GM21737 (cell line): ENCODE results near the gene KCNB1.
"Not testable (repeated sequence)": the region's sequence is repeated elsewhere in the genome, so short reads cannot be mapped to it uniquely, and the experiment has no call there.

Experiments
- ATAC-seq: cut with Tn5 transposase; IDR thresholded peaks from one replicate; pipeline ENCODE4 v1.9.1; 2021; ENCODE audit warnings: mild to moderate bottlenecking, moderate library complexity; ENCODE audit not compliant: unreplicated experiment

The KCNB1 gene

DNA sequence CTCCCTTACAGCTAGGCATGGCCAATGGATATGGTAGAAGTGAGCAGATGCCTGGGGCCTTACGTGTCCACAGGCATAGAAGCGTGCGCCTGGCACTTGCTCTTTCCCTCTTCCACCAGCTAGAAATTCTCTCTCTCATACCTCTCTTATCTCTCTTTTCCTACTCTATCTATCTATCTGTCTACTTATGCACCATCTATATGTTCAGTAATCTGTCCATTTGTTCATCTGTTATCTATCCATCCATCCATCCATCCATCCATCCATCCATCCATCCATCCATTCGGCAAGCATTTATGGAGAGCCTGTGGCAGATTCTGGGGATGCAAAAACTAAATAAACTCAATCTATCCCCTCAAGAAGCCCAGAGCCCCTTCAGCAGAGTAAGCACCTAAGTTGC is 70.2 kb downstream of the KCNB1 start:
- ATAC-seq = no peak

DNA sequence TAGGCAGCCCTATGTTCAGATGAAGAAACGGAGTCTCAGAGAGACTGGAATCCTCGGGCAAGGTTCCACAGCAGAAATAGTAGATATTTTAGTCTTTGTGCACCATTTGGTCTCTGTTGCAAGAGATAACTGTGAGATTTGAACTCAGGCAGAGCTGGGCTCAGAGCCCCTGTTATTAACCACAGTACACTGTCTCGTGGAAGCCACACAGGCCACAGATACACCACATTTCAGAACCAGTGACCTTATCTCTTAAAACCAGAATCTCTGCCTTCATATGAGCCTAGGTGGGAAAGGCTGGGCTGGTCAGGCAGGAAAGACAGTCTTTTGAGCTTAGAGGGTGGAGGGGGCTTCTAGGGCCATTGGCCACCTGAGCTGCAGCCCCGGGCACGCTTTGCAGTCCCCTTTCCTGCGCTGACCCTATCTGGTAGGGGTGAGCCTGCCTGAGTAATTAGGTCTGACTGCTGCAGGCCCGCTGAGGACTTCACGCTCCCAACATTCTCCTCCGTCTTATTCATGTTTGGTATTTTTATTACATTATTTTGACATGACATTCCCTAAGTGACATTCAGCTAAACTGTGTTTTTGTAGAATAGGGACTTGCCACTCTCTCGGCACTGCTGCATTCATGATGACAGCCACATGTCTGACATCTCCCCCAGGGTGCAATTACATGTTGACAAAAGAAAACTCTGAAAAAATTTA is 71.1 kb downstream of the KCNB1 start:
- ATAC-seq = no peak

DNA sequence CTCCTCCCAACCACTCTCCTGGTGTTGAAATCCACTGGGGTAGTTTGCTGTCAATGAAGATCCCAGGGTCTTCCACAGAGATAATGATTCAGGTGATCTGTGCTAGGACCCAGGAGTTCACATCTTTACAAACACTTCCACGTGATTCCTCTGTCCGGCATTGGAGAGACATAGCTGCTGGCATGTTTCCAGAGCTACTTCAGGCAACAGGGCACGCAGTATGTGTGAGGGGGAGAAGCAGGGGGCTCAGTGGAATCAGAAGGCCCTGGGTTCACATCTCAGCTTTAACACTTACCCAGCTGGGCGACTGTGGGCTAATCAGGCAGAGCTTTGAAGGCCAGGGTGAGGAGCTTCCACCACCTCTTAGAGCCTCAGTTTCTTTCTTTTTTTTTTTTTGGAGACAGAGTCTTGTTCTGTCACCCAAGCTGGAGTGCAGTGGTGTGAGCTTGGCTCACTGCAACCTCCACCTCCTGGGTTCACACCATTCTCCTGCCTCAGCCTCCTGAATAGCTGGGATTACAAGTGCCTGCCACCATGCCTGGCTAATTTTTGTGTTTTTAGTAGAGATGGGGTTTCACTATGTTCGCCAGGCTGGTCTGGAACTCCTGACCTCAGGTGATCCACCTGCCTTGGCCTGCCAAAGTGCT is 72.4 kb downstream of the KCNB1 start:
- ATAC-seq = not testable (repeated sequence)

DNA sequence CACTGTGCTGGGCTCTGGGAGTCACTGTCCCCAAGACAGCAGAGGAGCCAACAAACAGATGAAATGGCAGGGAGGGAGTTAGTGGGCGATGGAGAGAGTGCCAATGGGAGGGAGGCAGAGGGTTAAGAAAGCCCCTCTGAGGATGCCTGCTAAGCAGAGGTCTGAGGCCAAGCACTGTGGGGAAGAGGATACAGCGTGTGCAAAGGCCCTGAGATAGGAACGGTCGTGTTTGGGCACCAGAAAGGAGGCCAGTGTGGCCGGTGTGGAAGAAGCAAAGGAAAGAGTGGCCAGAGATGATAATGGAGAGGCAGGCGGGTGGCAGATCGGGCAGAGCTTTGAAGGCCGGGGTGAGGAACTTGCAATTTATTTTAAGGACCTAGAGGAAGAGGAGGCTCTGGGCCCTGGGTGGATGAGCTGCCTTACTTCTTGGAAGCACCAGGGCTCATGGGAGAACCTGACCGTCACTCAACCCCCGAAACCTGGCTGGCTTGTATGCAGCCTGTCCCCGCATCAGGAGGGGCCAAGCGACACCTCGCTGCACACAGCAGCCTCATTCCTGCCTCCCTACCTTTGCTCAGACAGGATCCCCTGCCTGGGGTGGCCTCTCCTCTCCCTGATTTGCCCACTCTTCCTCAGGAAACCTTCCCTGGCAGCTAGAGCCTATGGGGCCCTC is 73.0 kb downstream of the KCNB1 start:
- no peak for ATAC-seq

DNA sequence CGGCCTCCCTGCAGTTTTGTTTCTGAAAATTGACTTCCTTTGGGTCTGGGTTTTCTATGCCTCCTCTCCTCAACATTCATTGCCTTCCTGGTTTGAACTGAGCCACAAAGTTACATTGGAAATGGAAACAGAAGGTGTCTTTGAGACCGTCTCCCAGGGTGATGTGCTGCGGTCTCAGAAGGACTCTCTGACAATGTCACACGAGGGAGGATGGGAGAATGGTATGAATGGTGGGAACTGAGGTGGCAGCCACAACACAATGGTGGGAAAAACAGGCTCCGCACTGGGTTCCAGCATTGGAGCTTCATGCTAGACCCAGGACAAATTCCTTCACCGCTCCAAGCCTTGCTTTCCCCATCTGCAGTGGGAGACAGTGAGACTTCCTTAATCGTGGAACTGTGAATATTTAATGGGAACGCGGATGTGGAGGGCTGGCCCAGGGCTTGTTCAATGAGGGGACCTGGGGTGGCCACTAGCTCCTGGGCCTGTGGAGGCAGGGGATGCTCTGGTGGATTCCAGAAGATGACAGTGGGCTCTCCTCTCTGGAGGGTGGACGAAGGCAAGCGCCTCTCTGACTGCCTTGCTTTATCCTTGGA is 73.9 kb downstream of the KCNB1 start:
- ATAC-seq = no peak

DNA sequence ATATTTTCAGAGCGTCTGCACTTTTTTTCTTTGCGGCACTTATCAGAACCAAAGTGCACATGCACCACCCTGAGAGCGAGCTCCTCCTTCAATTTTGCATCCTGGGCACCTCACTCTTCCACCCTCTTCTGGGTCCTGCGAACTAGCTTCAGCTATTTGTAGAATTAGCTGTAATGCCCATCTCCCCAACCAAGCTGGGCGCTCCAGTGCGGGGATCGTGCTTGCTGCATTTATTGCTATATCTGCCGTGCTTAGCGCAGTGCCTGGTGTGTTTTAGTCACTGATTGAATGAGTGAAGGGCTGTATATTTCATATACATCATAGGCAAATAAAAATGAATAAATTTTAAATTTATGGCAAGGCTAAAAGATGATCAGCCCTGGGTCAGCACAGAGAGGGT is 75.8 kb downstream of the KCNB1 start:
- ATAC-seq = no peak

DNA sequence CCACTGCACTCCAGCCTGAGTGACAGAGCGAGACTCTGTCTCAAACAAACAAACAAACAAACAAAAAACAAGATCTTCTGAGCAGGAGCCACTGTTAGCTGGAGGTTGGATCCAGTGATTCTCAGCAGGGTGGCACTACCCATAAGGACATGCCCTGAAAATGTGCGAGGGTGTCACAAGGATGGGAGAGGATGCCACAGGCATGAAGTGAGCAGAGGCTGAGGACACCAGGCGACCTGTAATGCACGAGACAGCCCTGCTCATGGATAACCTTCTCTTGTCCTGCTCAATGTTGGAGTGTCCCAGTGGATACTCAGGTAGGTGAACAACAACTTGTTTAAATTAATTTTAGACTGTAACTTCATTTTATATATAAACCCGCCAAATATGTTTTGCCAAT is 76.8 kb downstream of the KCNB1 start:
- no peak for ATAC-seq

DNA sequence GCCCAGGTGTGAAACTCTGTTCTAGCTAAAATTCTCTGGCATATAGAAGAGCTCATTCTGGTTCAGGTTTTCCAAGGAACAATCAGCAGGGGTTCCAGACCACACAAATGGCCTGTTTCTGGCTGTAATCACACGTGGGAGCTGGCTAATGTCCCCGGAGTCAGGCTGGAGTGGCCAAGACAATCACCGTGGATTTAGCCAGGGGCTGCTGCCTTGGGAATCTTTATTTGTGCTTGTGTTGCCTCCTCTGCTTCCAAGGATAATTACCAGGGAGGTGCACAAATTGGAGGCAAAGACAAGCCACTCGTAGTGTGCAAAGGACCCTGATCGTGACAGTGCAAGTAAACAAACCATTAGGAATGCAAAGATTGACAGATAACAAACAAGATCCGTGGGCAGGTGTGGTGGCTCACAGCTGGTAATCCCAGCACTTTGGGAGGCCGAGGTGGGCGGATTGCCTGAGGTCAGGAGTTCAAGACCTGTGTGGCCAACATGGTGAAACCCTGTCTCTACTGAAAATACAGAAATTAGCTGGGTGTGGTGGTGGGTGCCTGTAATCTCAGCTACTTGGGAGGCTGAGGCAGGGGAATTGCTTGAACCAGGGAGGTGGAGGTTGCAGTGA is 77.3 kb downstream of the KCNB1 start:
- no peak for ATAC-seq

DNA sequence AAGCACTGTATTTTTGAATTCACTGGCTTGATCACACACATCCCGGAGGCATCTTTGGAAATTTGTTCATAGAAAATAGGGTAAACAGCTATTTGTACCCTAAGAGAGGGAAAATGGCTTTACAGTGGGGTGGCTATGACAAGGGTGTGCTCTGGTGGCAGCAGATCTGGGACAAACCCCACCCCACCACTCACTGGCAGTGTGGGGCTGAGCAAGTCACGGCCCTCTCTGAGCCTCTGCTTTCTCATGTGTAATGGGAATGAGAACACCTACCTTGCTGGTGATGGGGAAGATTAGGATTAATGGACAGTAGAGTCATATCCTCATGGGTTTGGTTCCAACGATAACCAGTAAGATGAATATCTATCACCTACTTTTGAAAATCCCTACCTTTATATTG is 78.0 kb downstream of the KCNB1 start:
- no peak for ATAC-seq

DNA sequence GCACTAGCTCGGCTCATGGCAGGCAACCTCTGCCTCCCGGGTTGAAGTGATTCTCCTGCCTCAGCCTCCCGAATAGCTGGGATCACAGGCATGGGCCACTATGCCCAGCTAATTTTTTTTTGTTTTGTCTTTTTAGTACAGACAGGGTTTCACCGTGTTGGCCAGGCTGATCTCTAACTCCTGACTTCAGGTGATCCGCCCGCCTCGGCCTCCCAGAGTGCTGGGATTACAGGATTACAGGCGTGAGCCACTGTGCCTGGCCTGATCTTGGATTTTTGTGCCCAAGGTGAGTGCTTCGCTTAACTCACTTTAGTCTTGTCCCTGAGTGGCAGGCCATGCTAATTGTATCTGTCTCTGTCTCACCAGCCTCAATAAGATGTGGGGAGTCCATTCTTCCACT is 78.6 kb downstream of the KCNB1 start:
- ATAC-seq = no peak

DNA sequence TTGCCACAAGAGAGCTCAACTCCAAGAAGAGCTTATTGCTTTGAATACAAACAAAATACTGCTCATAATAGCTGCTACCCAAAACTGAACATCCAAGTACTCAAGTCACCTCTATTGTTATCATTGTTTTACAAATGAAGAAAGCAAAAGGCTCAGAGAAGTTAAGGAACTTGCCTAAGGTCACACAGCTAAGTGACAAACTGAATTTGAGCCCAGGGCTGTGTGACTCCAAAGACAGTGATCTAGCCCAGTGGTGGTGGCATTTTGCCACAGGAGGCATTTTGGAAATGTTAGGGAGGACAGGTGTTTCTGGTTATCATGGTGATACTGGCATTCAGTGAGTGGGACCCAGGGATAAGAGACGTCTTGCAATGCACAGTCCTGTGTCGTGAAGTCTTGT is 79.5 kb downstream of the KCNB1 start:
- no peak for ATAC-seq

DNA sequence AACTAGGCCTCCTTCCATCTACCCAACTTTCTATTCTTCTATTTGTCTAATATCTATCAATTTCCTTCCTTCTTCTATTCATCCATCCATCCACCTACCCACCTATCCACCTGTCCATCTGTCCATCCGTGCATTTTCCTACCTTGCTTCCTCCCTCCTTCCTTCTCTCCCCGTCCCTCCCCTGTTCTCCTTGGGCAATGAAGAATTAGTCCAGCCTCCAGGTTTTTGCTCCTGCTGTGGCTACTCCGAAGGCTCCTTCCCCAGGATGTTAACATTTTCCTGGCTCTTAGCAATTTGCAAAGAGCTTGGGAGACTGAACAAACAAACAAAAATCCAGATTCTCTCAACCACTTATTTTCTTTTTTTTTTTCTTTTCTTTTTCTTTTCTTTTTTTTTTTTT is 81.6 kb downstream of the KCNB1 start:
- ATAC-seq = no peak

DNA sequence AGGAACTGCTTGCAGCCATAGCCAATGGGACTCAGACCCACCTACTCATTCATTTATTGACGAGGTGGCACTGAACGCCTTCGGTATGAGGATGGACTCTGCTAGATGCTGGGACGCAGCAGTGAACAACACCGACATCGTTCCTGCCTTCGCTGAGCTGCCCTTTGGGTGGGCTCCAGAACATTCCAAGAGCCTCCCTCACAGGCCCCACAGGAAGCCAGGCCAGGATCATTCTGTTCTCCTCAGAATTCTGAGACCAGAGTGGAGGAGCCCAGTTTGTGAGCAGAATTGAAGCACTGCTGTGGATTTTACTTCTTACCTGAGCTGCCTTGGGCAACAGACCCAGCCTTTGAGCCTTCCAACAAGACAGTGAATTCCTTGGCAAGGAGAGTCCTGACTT is 82.1 kb downstream of the KCNB1 start:
- ATAC-seq = no peak

DNA sequence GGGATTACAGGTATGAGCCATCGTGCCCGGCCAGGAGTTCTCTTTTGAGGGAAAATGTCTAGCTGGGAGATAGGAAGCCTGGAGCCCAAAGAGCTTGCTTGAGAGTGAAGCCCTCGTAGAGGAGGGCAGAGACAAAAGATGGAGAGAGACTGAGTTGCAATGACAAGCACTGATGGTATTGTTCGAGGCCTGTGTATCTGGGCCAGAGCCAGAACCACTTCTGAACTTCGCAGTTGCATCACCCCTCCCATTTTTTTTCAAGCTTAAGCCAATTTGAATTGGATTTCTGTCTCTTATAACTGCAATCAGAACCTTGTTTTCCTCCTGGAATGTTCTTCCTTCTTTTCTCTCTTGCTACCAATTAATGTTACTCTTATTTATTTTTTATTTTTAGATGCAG is 83.1 kb downstream of the KCNB1 start:
- ATAC-seq = no peak

DNA sequence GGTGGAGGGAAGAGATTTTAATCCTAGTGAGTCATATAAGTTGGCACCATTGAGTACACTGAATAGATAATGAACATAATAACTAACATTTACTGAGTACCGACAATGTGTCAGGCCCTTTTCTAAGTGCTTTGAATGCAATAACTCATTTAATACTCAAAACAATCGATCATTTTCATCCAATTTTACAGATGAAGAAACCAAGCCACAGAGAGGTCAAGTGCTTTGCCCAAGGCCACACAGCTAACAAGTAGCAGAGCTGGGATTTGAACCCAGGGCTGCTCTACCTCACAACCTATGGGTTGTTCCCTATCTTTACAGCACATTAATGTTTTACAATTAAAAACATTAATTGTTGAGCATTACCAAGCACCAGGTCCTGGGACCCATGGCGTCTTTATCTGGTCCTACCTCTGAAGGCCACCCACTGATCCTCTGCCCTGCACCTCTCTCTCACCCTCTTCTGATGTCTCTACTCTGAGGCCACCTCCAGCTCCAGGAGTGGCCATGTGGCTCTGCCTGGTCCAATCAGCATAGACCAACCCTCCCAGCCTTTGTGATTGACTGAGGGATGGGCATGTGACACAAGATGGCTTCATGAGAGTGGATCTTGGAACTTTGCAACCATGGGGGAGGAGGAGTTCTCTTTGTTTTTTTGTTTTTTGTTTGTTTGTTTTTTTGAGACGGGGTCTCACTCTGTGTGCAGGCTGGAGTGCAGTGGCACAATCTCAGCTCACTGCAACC is 83.9 kb downstream of the KCNB1 start:
- ATAC-seq = no peak

DNA sequence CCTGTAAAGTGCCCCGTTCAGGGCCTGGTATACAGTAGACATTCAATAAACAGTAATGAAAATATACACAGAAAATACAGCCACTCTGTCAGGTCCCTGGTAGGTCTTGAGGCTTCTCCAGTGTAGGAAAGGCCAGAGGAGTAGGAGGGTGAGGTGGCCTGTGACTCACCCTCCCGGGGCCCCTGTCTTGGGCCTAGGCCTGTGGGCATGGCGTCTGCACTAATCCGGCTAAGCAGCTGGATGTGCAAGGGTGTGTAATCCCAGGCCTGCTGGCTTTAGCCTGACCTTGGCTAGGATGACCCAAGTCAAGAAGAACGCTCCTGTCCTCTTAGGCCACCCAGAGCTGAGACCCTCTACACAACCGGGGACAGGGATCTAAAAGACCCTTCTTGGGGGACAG is 84.9 kb downstream of the KCNB1 start:
- ATAC-seq = no peak

DNA sequence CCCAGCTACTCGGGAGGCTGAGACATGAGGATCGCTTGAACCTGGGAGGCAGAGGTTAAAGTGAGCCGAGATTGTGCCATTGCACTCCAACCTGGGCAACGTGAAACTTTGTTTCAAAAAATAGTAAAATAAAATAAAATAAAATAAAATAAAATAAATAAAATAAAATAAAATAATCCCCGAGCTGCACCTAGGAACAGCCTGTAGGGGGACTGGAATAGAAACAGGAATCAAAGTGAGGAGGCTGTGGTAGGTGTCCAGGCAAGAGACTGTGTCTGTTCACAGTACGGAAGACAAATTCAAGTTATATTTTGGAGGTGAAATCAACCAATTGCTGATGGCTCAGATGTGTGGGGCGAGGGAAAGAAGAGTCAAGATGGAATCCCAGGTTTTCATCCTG is 86.2 kb downstream of the KCNB1 start:
- ATAC-seq = no peak

DNA sequence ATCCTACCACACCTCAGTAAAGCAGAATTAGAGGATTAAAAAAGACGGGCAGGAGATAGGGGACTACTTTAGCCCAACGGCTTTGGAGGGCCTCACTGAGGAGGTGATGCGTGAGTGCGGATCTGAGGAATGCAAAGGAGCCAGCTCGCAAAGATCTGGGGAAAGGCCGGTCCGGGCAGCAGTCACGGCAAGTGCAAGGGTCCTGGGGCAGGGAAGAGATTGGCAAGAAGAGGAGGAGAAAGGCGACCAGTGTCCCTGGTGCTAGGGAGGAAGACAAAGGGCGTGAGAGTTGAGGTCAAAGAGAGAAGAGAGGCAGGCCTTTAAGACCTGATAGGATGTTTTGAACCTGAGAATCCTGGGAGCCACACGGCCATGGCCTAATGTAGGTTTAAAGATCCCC is 86.8 kb downstream of the KCNB1 start:
- no peak for ATAC-seq

DNA sequence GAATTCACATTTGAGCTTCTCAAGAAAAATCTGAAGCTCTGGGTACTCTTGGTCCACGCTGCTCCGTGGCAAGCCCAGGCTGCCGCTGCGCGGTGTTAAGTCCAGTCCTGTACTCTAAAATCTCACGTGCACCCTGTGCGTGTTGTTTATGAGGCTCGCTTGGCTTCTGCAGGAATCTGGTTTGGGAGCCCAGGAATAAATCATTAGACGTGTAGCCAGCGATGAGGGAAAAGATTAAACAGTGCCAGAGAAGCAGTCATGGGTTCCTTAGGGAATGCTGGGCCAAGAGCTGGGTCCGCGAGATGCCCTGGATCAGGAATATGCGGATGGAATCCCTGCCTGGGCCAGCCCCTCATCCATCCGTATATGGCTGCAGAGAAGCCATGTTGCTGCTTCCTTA is 87.3 kb downstream of the KCNB1 start:
- no peak for ATAC-seq

DNA sequence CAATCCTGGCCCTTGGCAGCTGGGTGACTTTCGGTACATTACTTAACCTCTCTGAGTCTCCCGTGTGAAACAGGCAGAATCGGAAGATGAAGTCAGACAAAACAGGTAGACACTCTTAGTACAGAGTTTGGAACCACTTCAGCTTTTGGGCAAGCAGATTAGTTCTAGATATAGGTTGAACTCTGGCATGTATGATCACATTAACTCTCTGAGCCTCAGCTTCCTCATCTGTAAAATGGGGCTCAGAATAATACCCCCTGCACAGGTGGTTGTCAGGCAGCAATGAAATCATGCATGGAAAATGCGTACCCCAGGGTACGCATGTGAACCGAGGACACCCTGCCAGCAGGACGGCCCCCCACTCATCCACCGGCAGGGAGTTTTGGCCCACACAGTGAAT is 87.7 kb downstream of the KCNB1 start:
- no peak for ATAC-seq

DNA sequence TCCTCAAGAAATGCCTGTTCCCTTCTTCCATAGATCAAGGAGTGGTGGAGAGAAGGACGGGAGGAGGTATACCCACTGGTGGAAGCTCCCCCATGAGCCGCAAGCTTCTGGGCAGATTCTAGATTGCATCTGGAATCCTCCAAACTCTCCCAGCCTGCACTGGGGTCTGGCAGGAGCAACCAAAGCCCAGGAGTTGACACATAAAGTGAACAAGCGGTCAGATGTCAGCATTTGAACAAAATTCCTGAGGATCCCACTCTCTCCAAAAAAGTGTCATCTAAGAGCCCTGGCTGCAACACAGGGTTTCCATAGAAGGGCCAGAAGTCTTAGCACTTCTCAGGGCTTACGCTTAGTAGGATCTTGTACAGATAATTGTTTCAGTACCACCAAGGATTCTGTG is 88.2 kb downstream of the KCNB1 start:
- no peak for ATAC-seq
